AG10803 (cell line): ENCODE data around the gene RAPGEF1.

Experiments
- DNase-seq: peaks from one replicate; pipeline ENCODE4 v3.0.0; 2010; ENCODE audit warnings: low read depth
- H3K4me3 ChIP-seq: 2 replicates; pipeline ENCODE4 v1.5.1; 2011; ENCODE audit warnings: mild to moderate bottlenecking, low read length, control low read depth
- CTCF ChIP-seq: conservative IDR thresholded peaks from 2 replicates; pipeline ENCODE4 v1.5.1; 2011; ENCODE audit warnings: mild to moderate bottlenecking, low read length, control low read depth, inconsistent platforms

Gene RAPGEF1

GRCh38 chr9:131539223-131539923 lies 200.5 kb downstream of the RAPGEF1 start:
- no peak overlapping the region for H3K4me3 ChIP-seq
- no peak for TF ChIP-seq CTCF
- no peak for DNase-seq

- H3K4me3 ChIP-seq = no peak overlapping the region
- TF ChIP-seq CTCF = no peak
- DNase-seq = no peak
These were observed 201.9 kb downstream of the RAPGEF1 start for GRCh38 chr9:131537946-131538345.

- DNase-seq = no peak
- TF ChIP-seq CTCF = no peak
- H3K4me3 ChIP-seq = no peak overlapping the region
These were observed 205.1 kb downstream of the RAPGEF1 start for GRCh38 chr9:131534721-131535237.

GRCh38 chr9:131530920-131531832 lies 208.7 kb downstream of the RAPGEF1 start, which contains the start of gene UCK1:
TSS of gene UCK1 (minus strand) at chr9:131531263. CDS start at chr9:131531174, 89 bp downstream.
- no peak for TF ChIP-seq CTCF
- DNase-seq = peak; percentile 77
- peak within 1 kb of the TSS; percentile 75 for H3K4me3 ChIP-seq

- H3K4me3 ChIP-seq = peak overlapping the region; percentile 75
- peak; percentile 15 for DNase-seq
- peak; percentile 28 for TF ChIP-seq CTCF
These were observed 209.3 kb downstream of the RAPGEF1 start for GRCh38 chr9:131530546-131530919.

- TF ChIP-seq CTCF = no peak
- DNase-seq = no peak
- peak overlapping the region; percentile 75 for H3K4me3 ChIP-seq
These were observed 210.0 kb downstream of the RAPGEF1 start for GRCh38 chr9:131529597-131530545.
